Measurements from ENCODE around the gene TACR1.

DNA sequence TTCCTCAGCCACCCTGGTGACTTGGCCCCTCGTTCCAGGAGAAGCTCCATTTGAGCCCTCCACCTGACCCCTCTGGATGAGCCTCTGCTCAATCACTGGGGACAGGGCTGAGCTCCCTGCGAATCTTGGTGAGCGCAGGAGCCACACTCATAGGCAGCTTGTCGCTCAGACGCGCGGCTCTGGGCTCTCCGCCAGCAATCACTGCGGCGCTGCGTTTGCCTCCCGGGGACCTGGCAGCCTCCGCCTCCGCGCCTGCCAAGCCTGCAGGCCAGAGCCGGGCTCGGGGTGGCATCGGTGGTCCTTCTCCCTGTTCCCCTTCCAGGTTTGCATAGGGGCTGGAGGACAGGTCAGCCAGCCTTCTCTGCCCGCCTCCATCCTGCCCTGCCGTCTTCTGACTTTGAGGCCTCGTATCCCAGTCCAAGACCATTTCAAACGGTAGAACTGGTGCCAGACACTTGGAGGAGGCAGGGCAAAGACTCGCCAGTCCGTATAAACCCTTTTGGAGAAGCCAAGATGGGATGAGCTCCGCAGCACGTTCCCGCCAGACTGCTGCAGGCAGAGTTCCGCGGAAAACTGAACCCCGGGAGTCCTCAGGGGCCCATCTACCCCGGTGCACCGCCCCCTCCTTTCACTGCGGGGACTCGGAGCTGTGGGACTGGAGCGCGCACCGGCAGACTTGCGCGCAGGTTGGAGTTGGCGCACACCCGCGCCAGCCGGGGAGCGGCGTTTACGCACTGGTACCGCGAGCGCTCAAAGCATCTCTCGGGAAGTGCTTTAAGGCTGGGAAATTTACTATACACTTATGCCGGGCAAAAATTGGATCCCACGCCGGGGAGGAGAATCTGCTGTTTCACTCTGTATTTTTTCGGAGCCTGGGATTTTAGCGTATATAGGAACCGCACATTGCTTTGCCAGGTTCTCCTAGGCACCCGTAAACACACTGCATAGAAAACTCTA, 1.1 kb upstream of the TACR1 start:
- TF ChIP-seq SIN3A (conservative IDR thresholded peaks at IDR 0.05 in 1 of 2, IDR thresholded peaks at IDR 0.05 in 1 of 2; ENCODE audit: low read depth in 1 of 2, low read length in 2 of 2) (no peak), TEAD4 (IDR thresholded peaks at IDR 0.05; ENCODE audit: low read depth, low read length) (peak; percentile 61; the same call in 1 of the 2 replicates), CHD1 (IDR thresholded peaks at IDR 0.05; ENCODE audit: low read depth, low read length) (no peak), POLR2A (IDR thresholded peaks at IDR 0.05; ENCODE audit: control extremely low read depth in 1 of 2, low read depth in 2 of 2, low read length in 2 of 2) (no peak), EZH2 (IDR thresholded peaks at IDR 0.05; ENCODE audit: low read depth, low read length, severe bottlenecking) (peak; percentile 73), CHD2 (IDR thresholded peaks at IDR 0.05; ENCODE audit: low read length) (no peak), EP300 (IDR thresholded peaks at IDR 0.05; ENCODE audit: borderline replicate concordance in 1 of 2, low read depth in 2 of 2, low read length in 2 of 2) (no peak), SRF (IDR thresholded peaks at IDR 0.05; ENCODE audit: low read depth, low read length) (no peak), RFX5 (IDR thresholded peaks at IDR 0.05; ENCODE audit: borderline replicate concordance, low read depth, low read length) (no peak), KDM1A (IDR thresholded peaks at IDR 0.05; ENCODE audit: borderline replicate concordance, low read length) (no peak), PHF8 (conservative IDR thresholded peaks at IDR 0.05; ENCODE audit: low read depth, low read length) (0 out of 2 replicates have a peak, but pooled peaks have one; percentile 31)
- TF ChIP-seq, protein P1, sequence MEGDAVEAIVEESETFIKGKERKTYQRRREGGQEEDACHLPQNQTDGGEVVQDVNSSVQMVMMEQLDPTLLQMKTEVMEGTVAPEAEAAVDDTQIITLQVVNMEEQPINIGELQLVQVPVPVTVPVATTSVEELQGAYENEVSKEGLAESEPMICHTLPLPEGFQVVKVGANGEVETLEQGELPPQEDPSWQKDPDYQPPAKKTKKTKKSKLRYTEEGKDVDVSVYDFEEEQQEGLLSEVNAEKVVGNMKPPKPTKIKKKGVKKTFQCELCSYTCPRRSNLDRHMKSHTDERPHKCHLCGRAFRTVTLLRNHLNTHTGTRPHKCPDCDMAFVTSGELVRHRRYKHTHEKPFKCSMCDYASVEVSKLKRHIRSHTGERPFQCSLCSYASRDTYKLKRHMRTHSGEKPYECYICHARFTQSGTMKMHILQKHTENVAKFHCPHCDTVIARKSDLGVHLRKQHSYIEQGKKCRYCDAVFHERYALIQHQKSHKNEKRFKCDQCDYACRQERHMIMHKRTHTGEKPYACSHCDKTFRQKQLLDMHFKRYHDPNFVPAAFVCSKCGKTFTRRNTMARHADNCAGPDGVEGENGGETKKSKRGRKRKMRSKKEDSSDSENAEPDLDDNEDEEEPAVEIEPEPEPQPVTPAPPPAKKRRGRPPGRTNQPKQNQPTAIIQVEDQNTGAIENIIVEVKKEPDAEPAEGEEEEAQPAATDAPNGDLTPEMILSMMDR (IDR thresholded peaks at IDR 0.05; ENCODE audit: control extremely low read depth in 1 of 3, insufficient read depth in 1 of 3, low read depth in 1 of 3, low read length in 3 of 3) = no peak
- TF ChIP-seq, protein P2, sequence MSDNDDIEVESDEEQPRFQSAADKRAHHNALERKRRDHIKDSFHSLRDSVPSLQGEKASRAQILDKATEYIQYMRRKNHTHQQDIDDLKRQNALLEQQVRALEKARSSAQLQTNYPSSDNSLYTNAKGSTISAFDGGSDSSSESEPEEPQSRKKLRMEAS (IDR thresholded peaks at IDR 0.05) = 0 out of 2 replicates have a peak, but pooled peaks have one; percentile 8

Measured in H1 (cell line).